GOT3 (cell line): ENCODE data around the gene WDR37.
"Not testable (repeated sequence)": the region's sequence is repeated elsewhere in the genome, so short reads cannot be mapped to it uniquely, and the experiment has no call there.

Experiments used
- DNase-seq: peaks from one replicate; lab custom pipeline; 2025; ENCODE audit warnings: mixed read lengths; lab: John Stamatoyannopoulos, UW

WDR37 gene

DNA sequence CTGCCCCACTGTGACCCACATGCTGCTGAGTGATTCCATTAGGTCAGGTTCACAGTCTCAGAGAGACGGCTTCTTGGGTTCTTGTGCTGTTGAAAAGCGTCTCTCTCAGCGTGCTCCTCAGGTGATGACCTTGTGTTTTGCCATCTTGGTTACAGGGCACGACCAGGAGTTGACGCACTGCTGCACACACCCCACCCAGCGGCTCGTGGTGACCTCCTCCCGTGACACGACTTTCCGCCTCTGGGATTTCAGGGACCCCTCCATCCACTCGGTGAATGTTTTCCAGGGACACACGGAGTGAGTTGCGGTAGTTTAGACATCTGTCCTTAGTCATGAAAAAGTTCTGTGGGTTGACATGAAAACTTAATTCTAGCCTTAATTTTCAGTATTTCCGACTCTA is 48.8 kb downstream of the WDR37 start:
- no peak for DNase-seq

DNA sequence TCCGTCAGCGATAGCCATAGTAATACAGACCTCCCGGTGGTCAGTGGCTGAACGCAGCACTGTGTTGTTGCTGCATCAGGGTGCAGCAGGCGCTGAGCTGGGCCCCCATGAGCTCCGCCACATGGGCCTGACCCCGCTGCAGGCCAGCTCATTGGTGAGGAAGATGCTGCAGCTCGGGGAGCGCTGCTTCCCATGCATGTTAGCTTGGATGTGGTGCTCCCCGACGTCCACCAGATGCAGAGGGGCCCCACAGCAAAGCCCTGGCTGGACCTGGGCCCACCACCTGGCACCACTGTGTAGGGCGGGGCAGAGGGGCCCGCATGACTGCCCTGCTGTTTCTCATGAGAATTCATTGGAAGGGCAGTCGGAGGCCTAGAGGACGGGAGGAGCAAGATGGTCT is 50.8 kb downstream of the WDR37 start:
- no peak for DNase-seq

DNA sequence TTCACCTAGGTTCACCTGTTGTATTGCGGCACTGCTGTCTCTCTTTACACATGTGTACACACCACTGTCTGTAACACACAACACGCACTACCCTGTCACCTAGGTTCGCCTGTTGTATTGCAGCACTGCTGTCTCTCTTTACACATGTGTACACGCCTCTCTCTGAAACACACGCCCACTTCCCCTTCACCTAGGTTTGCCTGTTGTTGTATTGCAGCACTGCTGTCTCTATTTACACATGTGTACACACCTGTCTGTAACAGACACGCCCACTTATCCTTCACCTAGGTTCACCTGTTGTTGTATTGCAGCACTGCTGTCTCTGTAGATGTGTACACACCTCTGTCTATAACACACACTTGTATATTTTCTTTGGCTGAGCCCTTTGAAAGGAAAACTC is 51.5 kb downstream of the WDR37 start:
- DNase-seq = no peak

DNA sequence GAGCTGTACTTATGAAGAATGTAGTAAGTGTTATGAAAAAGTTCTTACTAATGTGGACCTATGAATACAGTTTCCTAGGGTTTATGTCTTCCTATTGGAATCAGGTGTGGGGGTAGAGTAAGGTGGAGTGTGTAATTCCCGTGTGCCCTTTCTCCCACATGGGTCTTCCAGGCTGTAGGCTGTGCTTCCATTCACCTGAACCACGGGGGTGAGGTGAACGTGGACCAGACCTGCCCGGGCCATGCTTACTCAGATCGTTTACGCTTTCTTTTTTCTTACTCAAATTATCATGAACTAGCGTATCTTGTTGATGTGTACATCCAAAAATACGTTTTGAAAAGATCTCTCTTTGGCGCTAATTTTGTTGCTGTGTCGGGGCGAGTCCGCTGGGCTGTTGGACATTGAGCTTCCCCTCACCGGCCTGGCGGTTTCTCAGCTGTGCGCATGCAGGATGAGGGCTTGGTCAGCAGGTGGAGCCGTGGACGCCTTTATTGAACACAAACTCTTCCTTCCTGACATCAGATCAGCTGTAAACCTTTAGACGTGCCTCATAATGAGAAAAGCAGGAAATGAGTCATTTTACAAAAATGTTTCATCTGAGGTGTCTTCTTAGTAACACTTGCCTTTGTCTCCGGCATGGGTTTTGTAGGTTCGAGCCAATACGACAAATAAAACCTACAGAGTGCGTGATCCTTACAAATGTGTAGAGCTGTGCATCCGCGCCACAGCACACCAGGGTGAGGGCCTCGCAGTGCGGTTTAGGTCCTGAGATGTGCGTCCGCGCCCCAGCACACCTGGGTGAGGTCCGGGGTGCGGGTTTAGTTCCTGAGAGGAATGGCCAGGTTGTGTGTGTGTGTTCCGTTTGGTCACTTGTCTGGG is 53.8 kb downstream of the WDR37 start:
- DNase-seq = no peak

DNA sequence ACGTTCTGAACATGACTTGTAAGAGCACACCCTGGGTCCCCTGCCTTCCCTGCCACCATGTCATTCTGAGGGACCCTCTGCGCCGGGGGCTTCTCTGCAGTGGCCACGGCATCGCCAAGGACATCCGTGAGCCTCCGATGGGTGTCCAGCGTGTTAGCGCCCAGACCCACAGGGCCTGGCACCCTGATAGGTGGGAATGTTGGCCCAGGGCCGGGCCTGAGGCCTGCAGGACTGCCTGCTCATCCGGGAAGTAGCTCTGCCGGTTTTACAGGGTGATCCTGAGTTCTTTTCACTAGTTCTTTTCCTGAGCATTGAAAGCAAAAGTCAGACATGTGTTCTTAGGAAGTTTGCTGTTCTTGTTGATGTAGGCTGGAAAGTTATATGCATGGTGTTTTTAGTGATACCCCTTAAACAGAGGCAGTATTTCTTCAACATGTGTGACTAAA is 54.5 kb downstream of the WDR37 start:
- no peak for DNase-seq

DNA sequence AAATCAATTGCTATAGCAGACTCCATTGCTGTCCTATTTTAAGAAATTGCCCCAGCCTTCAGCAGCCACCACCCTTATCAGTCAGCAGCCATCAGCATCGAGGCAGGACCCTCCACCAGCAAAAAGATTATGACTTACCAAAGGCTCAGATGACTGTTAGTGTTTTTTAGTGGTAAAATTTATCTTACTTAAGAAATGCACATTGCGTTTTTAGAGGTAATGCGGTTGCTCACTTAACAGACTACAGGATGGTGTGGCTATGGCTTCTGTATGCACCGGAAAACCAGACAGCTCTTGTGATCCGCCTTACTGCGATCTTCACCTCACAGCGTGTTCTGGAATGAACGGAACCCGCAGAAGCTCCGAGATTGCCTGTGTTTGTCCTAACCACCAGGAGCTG is 58.1 kb downstream of the WDR37 start:
- no peak for DNase-seq

DNA sequence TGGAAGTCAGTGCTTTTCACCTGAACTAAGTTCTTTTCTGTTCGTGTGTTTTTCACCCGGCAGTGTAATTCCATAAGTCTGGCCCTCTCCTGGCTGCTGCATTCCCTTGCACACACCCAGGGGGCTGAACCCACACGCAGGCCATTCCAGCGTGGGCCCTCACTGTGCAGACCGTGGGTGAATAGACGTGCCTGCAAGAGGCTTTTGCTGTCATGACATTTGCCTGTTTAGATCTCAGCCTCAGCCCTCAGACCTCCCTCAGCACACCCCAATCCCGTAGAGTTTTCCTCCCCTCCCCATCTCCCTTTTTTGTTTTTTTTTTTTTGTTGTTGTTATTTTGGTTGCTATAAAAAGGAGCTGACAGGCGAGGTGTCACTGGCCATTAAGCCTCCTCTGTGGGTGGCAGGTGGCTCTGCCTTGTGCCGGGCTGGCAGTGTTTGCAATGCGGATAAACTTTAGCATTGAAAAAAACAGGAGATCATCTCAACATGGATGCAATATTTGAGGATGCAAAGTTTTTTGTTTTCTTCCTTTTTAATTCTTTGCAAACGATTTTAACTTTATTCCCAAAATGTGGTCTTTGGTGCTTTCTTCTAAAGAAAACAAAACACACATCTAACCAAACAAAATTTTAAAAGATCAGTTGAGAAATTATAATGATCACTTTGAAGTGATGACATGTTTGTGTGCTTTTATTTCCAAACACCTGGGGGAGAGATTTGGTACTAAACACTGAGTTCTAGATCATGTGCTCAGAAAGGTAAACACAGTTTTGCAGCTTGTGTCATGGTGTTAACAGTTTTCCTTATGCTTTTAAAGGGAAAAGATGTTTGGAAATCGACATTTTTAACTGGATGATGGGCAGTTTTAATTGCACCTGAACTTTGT is 58.8 kb downstream of the WDR37 start:
- DNase-seq = no peak

DNA sequence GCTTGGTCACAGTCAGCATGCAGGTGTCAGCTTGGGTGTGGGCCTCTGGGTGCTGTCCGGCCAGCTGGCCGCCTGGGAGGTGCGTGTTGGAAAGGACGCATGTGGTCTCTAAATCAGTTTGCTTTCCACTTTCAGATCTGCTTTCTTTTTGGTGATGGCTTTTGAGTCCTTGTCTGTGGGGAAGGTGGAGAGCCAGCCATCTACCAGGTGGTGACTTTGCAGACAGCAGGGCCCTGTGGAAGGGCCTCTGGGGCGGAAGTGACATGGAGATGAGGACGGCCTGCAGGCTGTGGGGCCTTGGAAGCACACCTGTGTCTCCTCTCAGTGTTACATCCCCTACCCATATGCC is 59.4 kb downstream of the WDR37 start:
- no peak for DNase-seq

DNA sequence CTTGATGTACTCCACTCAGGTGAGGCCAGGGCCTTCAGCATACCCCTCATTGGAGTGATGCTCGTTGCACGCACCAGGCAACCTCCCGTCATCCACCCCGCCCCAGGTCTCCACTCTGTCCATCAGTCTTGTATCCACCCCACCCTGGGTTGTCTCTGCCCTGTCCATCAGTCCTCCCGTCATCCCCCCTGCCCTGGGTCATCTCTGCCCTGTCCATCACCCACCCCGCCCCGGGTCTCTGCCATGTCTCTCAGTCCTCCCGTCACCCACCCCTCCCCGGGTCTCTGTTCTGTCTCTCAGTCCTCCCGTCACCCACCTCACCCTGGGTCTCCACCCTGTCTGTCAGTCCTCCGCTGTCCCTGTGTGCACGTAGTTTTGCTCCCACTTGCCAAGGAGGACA is 59.9 kb downstream of the WDR37 start:
- DNase-seq = no peak

DNA sequence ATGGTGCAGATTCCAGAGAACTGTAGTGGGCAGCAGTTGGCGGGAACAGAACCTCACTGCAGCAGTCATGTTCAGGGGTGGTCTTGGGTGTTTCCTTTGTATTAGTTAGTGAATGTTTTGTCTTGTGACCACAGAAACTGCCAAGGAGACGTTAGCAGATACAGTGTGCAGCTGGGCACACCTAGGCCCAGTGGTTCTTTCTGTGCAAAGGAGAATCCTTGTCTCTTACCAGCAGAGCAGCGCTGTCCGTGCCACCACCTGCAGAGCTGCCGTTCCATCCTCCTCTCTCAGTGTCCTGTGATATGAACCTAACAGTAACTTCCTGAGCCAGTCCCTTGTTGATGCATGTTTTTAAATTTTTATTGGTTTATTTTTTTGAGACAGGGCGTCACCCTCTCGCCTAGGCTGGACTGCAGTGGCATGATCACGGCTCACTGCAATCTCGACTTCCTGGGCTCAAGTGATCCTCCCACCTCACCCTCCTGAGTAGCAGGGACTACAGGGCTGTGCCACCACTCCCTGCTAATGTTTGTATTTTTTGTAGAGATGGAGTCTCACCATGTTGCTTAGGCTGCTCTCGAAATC is 60.6 kb downstream of the WDR37 start:
- DNase-seq = no peak

DNA sequence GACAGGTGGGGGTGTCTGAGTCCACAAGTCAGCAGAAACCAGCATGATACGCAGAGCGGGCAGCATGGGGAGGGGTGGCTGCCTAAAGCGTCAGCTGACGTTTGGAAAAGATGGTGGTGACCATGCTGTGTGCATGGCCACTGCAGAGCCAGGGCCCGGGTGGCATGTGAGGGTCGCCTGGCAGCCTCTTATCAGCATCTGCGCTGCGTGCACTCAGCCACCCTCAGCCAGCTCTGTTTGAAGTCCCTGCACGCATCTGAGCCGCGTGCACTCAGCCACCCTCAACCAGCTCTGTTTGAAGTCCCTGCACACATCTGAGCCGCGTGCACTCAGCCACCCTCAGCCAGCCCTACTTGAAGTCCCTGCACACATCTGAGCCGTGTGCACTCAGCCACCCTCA is 61.5 kb downstream of the WDR37 start:
- DNase-seq = no peak

DNA sequence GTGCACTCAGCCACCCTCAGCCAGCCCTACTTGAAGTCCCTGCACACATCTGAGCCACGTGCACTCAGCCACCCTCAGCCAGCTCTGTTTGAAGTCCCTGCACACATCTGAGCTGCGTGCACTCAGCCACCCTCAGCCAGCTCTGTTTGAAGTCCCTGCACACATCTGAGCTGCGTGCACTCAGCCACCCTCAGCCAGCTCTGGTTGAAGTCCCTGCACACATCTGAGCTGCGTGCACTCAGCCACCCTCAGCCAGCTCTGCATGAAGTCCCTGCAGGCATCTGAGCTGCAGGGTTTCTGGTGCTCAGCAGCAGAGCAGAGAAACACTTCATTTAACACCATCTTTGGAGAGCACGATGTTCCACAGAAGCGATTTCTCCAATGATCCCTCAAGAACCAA is 62.1 kb downstream of the WDR37 start:
- DNase-seq = not testable (repeated sequence)

DNA sequence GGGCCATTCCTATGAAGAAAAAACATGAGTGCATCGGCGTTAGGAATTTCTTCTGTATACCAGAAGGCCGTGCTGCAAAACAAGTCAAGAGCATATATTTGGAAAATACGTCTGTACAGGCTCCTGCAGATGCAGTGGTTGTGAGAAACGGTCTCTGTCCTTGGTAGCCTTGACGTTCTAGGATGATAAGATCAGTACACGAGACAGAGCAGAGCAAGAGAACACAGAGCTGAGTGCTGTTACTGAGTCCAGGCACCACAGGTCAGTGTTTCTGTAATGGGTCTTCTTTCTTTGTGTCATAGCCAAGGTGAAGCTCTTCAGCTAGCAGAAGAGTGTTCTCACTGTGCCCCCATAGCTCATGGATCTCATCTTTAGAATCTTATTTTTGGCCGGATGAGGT is 62.8 kb downstream of the WDR37 start:
- DNase-seq = no peak

DNA sequence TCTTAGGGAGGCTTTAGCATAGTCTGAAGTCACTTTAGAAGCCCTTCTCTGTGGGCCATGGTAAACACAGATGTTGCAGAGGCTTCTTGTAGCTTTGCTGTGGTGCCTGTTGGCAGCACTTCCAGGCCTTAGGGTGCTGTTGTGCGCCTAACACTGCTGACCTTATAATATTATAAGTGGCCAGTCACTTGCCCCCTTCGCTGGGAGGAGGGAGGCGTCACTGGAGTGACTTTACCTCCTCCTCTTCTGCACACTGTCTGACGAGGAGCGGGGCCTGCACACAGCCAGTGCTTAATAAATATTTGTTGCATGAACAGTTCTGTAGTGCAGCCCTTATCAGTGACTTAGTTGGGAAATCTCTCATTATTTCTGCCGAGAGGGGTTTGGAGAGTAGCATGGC is 63.3 kb downstream of the WDR37 start:
- DNase-seq = no peak

DNA sequence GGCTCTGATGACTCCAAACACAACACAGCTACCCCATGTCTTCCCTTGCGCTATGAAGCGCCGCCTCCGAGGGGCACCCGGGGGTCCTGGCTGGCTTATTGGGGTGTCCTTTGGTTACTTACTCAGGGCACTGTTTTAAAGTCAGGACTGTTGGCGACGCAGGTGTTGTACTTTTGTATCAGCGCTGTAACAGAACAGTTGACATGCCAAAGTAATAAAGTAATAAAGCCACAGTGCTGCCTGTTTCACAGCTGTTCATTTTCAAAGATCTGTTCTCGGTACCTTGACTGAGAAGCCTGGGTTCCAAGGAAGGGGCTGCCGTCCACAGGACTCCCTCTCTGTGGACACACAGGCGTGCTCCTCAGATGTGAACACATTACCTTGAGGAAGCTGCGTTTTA is 64.1 kb downstream of the WDR37 start:
- no peak for DNase-seq

DNA sequence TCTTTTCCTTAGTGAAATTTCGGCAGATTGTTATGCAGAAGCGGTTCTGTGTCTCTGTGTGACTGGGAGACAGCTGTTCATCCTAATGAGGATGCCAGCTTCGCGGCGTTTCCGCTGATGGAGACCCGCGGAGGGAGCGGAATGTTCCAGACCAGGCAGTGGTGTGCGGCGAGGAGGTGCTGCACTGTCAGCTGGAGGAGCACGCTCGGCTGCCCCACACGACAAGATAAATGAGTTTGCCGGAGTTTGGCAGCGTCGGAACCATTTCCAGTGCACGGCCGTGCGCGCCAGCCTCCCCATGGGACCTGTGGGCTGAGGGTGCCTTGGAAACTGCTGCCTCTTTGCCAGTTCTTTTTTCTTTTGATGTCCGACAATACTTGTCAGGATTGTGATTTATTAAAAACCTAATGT is 64.6 kb downstream of the WDR37 start:
- DNase-seq = no peak

DNA sequence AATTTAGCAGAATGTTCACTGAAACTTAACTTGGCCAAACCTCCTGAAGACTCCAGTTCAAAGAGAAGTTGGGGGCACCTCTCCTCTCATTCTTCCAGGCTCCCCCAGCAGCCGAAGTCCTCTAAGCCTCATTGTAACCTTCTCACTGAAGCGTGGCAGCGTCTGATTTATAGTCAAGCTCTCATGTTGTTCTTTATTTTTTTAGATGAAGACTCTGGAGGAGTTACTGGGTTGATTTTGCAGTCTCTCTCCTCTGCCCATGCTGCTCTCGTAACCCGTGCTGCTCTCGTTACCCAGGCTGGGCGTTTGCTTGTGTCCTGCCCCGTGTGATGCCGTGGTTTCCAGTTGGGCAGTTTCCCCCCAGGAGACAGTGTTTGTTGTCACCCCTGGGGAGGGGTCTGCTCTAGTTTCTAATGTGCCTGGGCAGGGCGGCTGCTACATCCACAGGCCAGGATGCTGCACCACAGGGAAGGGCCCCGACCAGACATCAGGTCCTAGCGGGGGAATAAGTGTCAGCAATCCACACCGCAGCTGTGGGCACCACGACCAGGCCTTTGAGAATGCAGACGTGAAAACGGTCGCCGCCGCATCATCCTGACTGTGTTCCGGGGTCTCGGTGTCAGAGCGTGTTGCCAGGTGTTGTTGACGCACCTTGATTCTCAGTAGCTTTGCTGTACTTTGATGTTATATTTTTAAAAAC is 65.2 kb downstream of the WDR37 start:
- DNase-seq = no peak

DNA sequence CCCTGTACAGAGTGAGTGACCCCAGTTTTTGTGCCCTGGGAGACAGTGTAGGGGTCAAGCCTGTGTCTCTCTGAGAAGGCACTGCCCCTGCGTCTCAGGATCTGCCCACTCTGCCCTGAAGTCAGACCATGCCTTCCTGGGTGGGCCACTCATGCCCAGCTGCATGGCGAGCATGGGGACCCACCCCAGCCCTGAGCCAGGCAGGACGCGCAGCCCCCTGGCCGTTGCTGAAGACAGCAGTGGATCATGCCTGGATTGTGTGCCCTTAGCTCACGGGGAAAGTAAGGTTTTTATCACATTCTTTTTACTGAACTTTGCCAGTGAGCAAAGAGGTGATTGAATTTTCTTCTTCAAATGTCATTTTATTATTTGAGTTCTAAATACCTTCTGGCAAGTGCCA is 66.2 kb downstream of the WDR37 start:
- DNase-seq = no peak

DNA sequence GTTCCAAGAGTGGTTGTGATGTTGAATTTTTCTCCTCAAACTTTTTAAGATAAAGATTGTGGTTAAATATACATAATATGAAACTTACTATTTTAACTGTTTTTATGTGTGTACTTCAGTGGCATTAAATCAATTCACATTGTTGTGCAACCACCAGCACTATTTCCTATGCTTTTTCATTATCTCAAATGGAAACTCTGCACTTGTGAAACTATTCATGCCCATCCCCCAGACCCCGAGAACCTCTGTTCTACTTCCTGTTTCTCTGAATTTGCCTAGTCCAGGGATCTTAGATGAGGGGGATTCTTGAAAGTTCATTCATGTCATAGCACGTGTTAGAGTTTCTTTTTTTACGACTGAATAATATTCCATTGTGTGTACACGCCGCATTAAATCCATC is 67.0 kb downstream of the WDR37 start:
- DNase-seq = no peak

DNA sequence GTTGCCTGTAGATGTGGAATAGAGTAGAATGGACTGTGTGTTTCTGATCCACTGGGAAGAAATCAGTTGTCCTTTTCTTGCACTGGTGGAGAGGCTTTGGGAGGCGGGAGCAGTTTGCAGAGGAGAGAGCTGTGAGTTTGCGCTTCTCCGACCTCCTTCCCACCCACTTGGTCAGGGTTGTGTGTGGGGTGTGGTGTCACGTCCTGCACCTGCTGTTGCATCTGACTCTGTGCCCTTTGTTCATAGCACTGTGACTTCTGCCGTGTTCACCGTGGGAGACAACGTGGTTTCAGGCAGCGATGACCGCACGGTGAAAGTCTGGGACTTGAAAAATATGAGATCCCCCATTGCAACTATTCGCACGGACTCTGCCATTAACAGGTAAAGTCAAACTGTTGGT is 67.8 kb downstream of the WDR37 start:
- no peak for DNase-seq

DNA sequence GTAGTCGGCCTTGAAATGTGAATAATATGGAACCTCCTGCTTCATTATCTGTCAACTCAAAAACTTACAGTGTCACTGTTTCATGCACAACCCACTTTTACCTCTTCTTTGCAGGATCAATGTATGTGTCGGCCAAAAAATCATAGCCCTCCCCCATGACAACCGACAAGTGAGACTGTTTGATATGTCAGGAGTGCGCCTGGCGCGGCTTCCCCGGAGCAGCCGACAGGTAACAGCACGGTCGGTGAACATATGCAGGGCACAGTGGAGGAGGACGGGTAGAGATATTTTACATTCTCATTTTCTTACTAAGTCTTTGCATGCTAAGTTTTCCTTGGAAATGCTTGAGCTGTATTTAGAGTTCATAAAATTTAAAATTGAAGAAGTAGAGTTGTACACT is 68.6 kb downstream of the WDR37 start:
- DNase-seq = no peak

DNA sequence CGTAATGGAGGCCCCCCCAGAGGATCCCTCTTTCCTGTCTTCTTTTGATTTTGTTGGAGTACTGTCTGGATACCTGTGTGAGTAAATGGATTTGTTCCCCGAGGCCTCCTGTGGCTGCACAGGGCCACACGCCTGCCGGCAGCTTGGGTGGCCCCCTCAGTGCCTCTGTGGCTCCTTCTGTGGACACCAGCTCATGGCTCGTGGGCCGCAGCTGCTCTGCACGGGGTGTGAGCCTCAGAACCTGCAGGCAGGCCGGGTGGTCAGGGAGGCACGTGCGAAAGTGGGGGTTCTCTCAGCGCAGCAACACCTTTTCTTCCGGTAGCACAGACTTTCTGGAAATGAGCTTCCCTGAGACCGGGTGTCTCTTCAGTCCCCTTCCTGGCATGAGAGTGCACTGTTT is 70.3 kb downstream of the WDR37 start:
- DNase-seq = no peak
